Vagina (tissue), 2 donors: ENCODE data around the gene SDCBP2. TPM values are rescaled to one million over a fixed set of nuclear protein-coding genes. Genes with fewer than 3 reads are reported as not detected.

Experiments
- DNase-seq, 2 donors: peaks; one replicate each; pipeline ENCODE4 v3.0.0-alpha.2; 2017; ENCODE audit errors: extremely low spot score in 2 of 2
- H3K27ac ChIP-seq: fragments of 200-600 bp; sonication (generic); one replicate; pipeline ENCODE4 v1.5.1; 2019
- H3K27me3 ChIP-seq: fragments of 200-600 bp; sonication (generic); one replicate; pipeline ENCODE4 v1.5.1; 2019
- H3K36me3 ChIP-seq, 2 donors: fragments of 200-600 bp; sonication (generic); one replicate each; pipeline ENCODE4 v1.5.1; 2017 to 2019
- H3K4me1 ChIP-seq: fragments of 200-600 bp; sonication (generic); one replicate; pipeline ENCODE4 v1.5.1; 2019
- H3K4me3 ChIP-seq, 2 donors: fragments of 200-600 bp; sonication (generic); 1 replicate in 1 of 2; 2 replicates in 1 of 2; pipeline ENCODE4 v1.5.1; 2016 to 2019
- H3K9me3 ChIP-seq: fragments of 200-600 bp; sonication (generic); one replicate; pipeline ENCODE4 v1.5.1; 2019
- POLR2A ChIP-seq, 2 donors: fragments of 450-650 bp; IDR thresholded peaks; one replicate each; pipeline ENCODE4 v1.6.1; 2017; ENCODE audit warnings: antibody characterized with exemption in 2 of 2, mild to moderate bottlenecking in 2 of 2, moderate library complexity in 2 of 2
- POLR2AphosphoS5 ChIP-seq, 2 donors: sonication (generic); formaldehyde crosslinking; IDR thresholded peaks; one replicate each; pipeline ENCODE4 v1.9.0; 2017; ENCODE audit warnings: antibody characterized with exemption in 2 of 2, mild to moderate bottlenecking in 2 of 2, low read depth in 1 of 2; ENCODE audit not compliant: insufficient read depth in 1 of 2
- intact Hi-C: fragments of 100-400 bp; cut with DNase I; formaldehyde crosslinking; loops from one replicate; pipeline ENCODE4 v1.15.1; 2023
- total RNA-seq: library from RNA; depleted of rRNA; stranded (reverse); fragments of >200 nt; gene quantifications from one replicate; pipeline ENCODE4 v1.2.3, GENCODE V29; 2016
- TF ChIP-seq, protein P1 (sequence below), 3 experiments: fragments of 450-650 bp in 2 of 3; fragments of 200-600 bp in 1 of 3; sonication (generic) in 1 of 3; IDR thresholded peaks; one replicate each; pipeline ENCODE4 v1.5.1; 2017 to 2019; ENCODE audit warnings: antibody characterized with exemption in 3 of 3, mild to moderate bottlenecking in 2 of 3, moderate library complexity in 2 of 3

SDCBP2 gene, protein sequence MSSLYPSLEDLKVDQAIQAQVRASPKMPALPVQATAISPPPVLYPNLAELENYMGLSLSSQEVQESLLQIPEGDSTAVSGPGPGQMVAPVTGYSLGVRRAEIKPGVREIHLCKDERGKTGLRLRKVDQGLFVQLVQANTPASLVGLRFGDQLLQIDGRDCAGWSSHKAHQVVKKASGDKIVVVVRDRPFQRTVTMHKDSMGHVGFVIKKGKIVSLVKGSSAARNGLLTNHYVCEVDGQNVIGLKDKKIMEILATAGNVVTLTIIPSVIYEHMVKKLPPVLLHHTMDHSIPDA
- 43.5 TPM for total RNA-seq

- H3K27ac ChIP-seq: peak within 1 kb of the TSS; percentile 100
- TF ChIP-seq POLR2A (IDR thresholded peaks at IDR 0.05) (peak in 1 of 2 donors; percentile 34), POLR2AphosphoS5 (IDR thresholded peaks at IDR 0.05; ENCODE audit: insufficient read depth in 1 of 2, low read depth in 1 of 2) (peak; percentile 69 to 78)
- TF ChIP-seq, protein P1, sequence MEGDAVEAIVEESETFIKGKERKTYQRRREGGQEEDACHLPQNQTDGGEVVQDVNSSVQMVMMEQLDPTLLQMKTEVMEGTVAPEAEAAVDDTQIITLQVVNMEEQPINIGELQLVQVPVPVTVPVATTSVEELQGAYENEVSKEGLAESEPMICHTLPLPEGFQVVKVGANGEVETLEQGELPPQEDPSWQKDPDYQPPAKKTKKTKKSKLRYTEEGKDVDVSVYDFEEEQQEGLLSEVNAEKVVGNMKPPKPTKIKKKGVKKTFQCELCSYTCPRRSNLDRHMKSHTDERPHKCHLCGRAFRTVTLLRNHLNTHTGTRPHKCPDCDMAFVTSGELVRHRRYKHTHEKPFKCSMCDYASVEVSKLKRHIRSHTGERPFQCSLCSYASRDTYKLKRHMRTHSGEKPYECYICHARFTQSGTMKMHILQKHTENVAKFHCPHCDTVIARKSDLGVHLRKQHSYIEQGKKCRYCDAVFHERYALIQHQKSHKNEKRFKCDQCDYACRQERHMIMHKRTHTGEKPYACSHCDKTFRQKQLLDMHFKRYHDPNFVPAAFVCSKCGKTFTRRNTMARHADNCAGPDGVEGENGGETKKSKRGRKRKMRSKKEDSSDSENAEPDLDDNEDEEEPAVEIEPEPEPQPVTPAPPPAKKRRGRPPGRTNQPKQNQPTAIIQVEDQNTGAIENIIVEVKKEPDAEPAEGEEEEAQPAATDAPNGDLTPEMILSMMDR (IDR thresholded peaks at IDR 0.05): no peak
- no peaks in the 10 kb centered on the region for H3K9me3 ChIP-seq
- peaks cover 61% of the 10 kb centered on the region for H3K4me1 ChIP-seq
- intact Hi-C loops: no loop called here
- H3K27me3 ChIP-seq: no peaks in the 10 kb centered on the region
- H3K4me3 ChIP-seq: peak within 1 kb of the TSS in 1 of 2 donors; percentile 26
- peak; percentile 91 to 96 for DNase-seq
- no peaks in the 10 kb centered on the region for H3K36me3 ChIP-seq
Observed at GRCh38 chr20:1328680-1329330, at the start of gene SDCBP2. Gene SDCBP2 (minus strand): TSS chr20:1329139. CDS start chr20:1320416, 8,723 bp downstream.

- Histone ChIP-seq H3K9me3 (no peaks in the 10 kb centered on the region), H3K4me3 (no peak overlapping the region), H3K4me1 (peaks cover 92% of the 10 kb centered on the region), H3K27me3 (no peaks in the 10 kb centered on the region), H3K27ac (no peak overlapping the region), H3K36me3 (no peaks in the 10 kb centered on the region)
- TF ChIP-seq, protein P1 (IDR thresholded peaks at IDR 0.05): no peak
- TF ChIP-seq POLR2AphosphoS5 (IDR thresholded peaks at IDR 0.05; ENCODE audit: insufficient read depth in 1 of 2, low read depth in 1 of 2) (no peak), POLR2A (IDR thresholded peaks at IDR 0.05) (no peak)
- DNase-seq: peak in 1 of 2 donors; percentile 19
- intact Hi-C loops: no loop called here
Observed at GRCh38 chr20:1378735-1379125, 49.8 kb upstream of the SDCBP2 start.

GRCh38 chr20:1377984-1378734 is 49.2 kb upstream of the SDCBP2 start:
- H3K36me3 ChIP-seq: no peaks in the 10 kb centered on the region
- no peaks in the 10 kb centered on the region for H3K9me3 ChIP-seq
- H3K27ac ChIP-seq: no peak overlapping the region
- intact Hi-C loops: no loop called here
- peaks cover 86% of the 10 kb centered on the region for H3K4me1 ChIP-seq
- peak in 1 of 2 donors; percentile 43 for DNase-seq
- H3K4me3 ChIP-seq: no peak overlapping the region
- H3K27me3 ChIP-seq: no peaks in the 10 kb centered on the region
- TF ChIP-seq, protein P1 (IDR thresholded peaks at IDR 0.05): no peak
- no peak for TF ChIP-seq POLR2A (IDR thresholded peaks at IDR 0.05)
- no peak for TF ChIP-seq POLR2AphosphoS5 (IDR thresholded peaks at IDR 0.05; ENCODE audit: insufficient read depth in 1 of 2, low read depth in 1 of 2)

GRCh38 chr20:1377341-1377871 is 48.5 kb upstream of the SDCBP2 start:
- no peaks in the 10 kb centered on the region for H3K27me3 ChIP-seq
- no peaks in the 10 kb centered on the region for H3K9me3 ChIP-seq
- H3K4me3 ChIP-seq: no peak overlapping the region
- H3K4me1 ChIP-seq: peaks cover 79% of the 10 kb centered on the region
- no peak for DNase-seq
- no peak overlapping the region for H3K27ac ChIP-seq
- TF ChIP-seq POLR2AphosphoS5 (IDR thresholded peaks at IDR 0.05; ENCODE audit: insufficient read depth in 1 of 2, low read depth in 1 of 2) (no peak), POLR2A (IDR thresholded peaks at IDR 0.05) (no peak)
- TF ChIP-seq, protein P1 (IDR thresholded peaks at IDR 0.05): no peak
- H3K36me3 ChIP-seq: no peaks in the 10 kb centered on the region
- intact Hi-C loops: no loop called here
